RWPE1 (cell line): ENCODE results near the gene PDSS2.

Experiments used
- CTCF ChIA-PET: fragments of 350-600 bp; sonication (Branson Sonifier 250); formaldehyde crosslinking; extraction: SDS; loops from one replicate; lab custom pipeline; 2021; lab: Yijun Ruan, JAX
- POLR2A ChIA-PET: fragments of 400-600 bp; formaldehyde crosslinking; extraction: SDS; loops from one replicate; lab custom pipeline; 2020; ENCODE audit warnings: antibody characterized with exemption; ENCODE audit not compliant: low non-redundant PET; lab: Yijun Ruan, JAX
- DNase-seq: peaks from one replicate; pipeline ENCODE4 v3.0.0; 2012; ENCODE audit warnings: low spot score
- H3K27ac ChIP-seq: fragments of 450-650 bp; 2 replicates; pipeline ENCODE4 v1.5.1; 2017
- CTCF ChIP-seq: fragments of 450-650 bp; conservative IDR thresholded peaks from 2 replicates; pipeline ENCODE4 v1.5.1; 2017; ENCODE audit warnings: low read depth, mild to moderate bottlenecking

The PDSS2 gene

DNA sequence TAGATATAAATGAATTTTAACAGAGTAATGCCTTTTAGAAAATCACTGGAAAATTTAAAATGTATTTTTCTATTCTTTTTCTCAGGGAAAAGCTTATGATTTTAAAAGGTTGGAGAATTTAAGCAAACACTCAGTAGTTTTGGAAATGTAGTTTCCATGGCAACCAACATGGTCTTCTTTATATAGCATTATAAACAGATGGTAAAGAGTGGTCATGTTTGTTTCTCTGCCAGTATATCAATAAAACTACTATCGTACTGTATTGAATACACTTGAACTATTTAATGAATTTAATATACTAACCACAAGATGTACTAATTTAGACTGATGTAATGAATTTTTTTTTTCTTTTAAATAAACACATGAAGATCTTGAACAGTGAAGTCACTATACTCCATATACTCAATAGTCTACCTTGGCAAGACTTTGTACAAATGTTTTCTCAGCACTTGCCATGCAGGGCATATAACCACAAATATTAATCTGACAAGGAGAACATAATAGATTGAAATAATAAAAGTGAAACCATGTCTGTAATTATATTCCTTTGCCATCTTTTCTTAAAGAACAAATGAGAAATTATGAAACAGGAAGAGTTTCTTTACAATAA, 105.5 kb downstream of the PDSS2 start:
- no peak for DNase-seq
- no peak for TF ChIP-seq CTCF
- ChIA-PET POLR2A (no interaction called here), CTCF (no interaction called here)
- H3K27ac ChIP-seq: no peak overlapping the region

- ChIA-PET POLR2A (no interaction called here), CTCF (no interaction called here)
- no peak for DNase-seq
- TF ChIP-seq CTCF: no peak
- no peak overlapping the region for H3K27ac ChIP-seq
Measured at GRCh38 chr6:107348224-107348623, 111.1 kb downstream of the PDSS2 start.

DNA sequence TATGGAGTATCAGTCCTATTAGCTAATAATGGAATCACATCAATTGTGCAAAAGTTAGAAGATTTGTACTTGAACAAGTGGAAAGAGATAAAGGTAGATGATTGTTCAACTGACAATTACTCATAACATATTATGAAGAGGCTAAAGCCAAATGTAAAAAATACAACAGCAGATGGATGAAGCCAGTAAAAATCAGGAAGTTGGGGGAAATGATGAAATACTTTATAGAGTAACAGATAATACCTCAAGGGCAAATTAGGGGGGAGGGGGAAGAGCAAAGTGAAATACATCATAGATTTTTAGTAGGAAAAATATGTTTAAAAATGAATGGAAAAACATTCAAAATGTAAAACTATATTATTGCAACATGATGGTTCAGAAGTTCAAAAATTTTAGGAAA, 114.0 kb downstream of the PDSS2 start:
- no peak for DNase-seq
- CTCF ChIA-PET: no interaction called here
- POLR2A ChIA-PET: no interaction called here
- no peak for TF ChIP-seq CTCF
- H3K27ac ChIP-seq: no peak overlapping the region

DNA sequence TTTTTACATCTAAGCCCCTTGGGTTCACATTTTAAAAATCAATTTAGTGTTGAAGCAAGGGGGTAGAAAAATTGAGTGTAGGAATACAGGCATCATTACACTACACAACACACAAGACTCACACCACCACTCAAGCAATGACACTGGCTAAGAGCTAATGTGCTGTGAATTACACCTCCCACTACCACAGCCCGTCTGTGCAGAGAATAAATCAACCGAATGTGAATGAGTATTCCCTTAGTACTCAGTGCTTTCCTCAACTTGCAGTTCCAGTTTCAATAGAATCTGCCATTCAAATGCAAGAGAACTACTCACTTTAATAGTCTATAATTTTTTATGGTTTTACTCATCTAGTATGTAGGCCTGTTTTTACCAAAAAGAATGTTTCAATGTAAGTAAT, 114.4 kb downstream of the PDSS2 start:
- no peak for DNase-seq
- H3K27ac ChIP-seq: no peak overlapping the region
- POLR2A ChIA-PET: no interaction called here
- no peak for TF ChIP-seq CTCF
- CTCF ChIA-PET: no interaction called here

GRCh38 chr6:107344383-107344782, 115.0 kb downstream of the PDSS2 start:
- POLR2A ChIA-PET: no interaction called here

DNA sequence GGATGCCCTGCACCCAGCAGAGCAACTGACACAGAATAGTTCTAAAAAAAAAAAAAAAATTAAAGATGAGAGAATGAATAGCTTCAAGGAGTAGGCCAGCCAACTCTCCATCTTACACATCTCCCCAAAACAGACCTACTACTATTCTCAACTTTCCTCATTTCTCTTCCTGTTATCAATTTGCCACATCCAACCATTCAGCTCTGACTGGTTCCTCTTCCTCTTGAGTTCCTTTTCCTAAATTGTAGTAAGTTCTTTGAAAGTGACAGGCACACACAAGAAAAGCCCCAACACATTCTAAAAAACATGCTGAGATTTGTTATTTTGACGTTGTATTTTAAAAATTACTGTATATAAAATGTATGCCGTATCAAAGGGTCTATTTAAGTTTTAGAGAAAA, 117.2 kb downstream of the PDSS2 start:
- ChIA-PET POLR2A (no interaction called here), CTCF (no interaction called here)
- no peak for TF ChIP-seq CTCF
- DNase-seq: no peak
- H3K27ac ChIP-seq: no peak overlapping the region

More at GRCh38 chr6:107344383-107344782, 115.0 kb downstream of the PDSS2 start:
- CTCF ChIA-PET: no interaction called here
- no peak for TF ChIP-seq CTCF
- no peak overlapping the region for H3K27ac ChIP-seq
- no peak for DNase-seq
